Kidney (tissue), 14 donors: ENCODE measurements around the gene AZGP1. TPM values are rescaled to one million over a fixed set of nuclear protein-coding genes. Genes with fewer than 3 reads are reported as not detected.
"Not testable (repeated sequence)": the region's sequence is repeated elsewhere in the genome, so short reads cannot be mapped to it uniquely, and the experiment has no call there.

Source experiments
- DNase-seq, 5 donors: peaks; one replicate each; pipeline ENCODE4 v3.0.0-alpha.2; 2013 to 2020
- FAIRE-seq: peaks from 2 replicates; lab custom pipeline; 2012; peaks lifted over from hg19 to GRCh38; lab: Jason Lieb, UNC
- H3K27ac ChIP-seq, 2 donors: one replicate each; pipeline ENCODE4 v1.7.0; 2013; ENCODE audit warnings: low read depth in 2 of 2, low read length in 2 of 2, inconsistent platforms in 1 of 2
- H3K27me3 ChIP-seq: one replicate; pipeline ENCODE4 v1.7.1; 2013; ENCODE audit warnings: low read length, inconsistent platforms; ENCODE audit not compliant: control insufficient read depth, insufficient read depth
- H3K36me3 ChIP-seq, 3 donors: one replicate each; pipeline versions ENCODE4 v1.7.0 to v1.7.1; 2013; ENCODE audit warnings: low read length in 3 of 3, control low read depth in 1 of 3, inconsistent platforms in 1 of 3; ENCODE audit not compliant: insufficient read depth in 3 of 3, control insufficient read depth in 2 of 3
- H3K4me1 ChIP-seq, 3 donors: one replicate each; pipeline versions ENCODE4 v1.7.0 to v1.7.1; 2013; ENCODE audit warnings: low read length in 3 of 3, inconsistent platforms in 1 of 3, low read depth in 1 of 3; ENCODE audit not compliant: control insufficient read depth in 2 of 3, insufficient read depth in 2 of 3
- H3K4me3 ChIP-seq, 3 donors: one replicate each; pipeline versions ENCODE4 v1.7.0 to v1.8.1; 2013; ENCODE audit warnings: low read length in 3 of 3, control low read depth in 1 of 3, inconsistent platforms in 1 of 3
- H3K9ac ChIP-seq, 3 donors: one replicate each; pipeline versions ENCODE4 v1.7.0 to v1.7.1; 2013; ENCODE audit warnings: low read length in 3 of 3, control low read depth in 1 of 3, inconsistent platforms in 1 of 3
- H3K9me3 ChIP-seq, 3 donors: one replicate each; pipeline versions ENCODE4 v1.7.0 to v1.7.1; 2013; ENCODE audit warnings: low read length in 3 of 3, control low read depth in 1 of 3, inconsistent platforms in 1 of 3; ENCODE audit not compliant: control insufficient read depth in 2 of 3, insufficient read depth in 1 of 3
- CTCF ChIP-seq: IDR thresholded peaks from 3 replicates; pipeline ENCODE4 v1.5.1; 2012; ENCODE audit warnings: mild to moderate bottlenecking, moderate library complexity, borderline replicate concordance; ENCODE audit not compliant: insufficient read depth; ENCODE audit errors: extremely low read depth
- intact Hi-C: fragments of 100-400 bp; cut with DNase I; formaldehyde crosslinking; loops from one replicate; pipeline ENCODE4 v1.11.1; 2022
- polyA plus RNA-seq: library from polyadenylated mRNA; stranded (reverse); fragments of 350-450 nt; fragmentation: Illumina TruSeq; extraction: RNeasy Lipid Tissue Mini Kit (QIAGEN cat#74804); gene quantifications from one replicate; pipeline ENCODE4 v1.2.3, GENCODE V29; 2014; ENCODE audit warnings: low read depth, low replicate concordance; ENCODE audit not compliant: insufficient read depth
- total RNA-seq: library from RNA; stranded (reverse); fragmentation: NEBNext Ultra II Directional; extraction: Animal tissue kit (Norgen Biotek cat#: 25700); gene quantifications from one replicate; pipeline ENCODE4 v1.2.1, GENCODE V29; 2021
- donor health status: control.
- donor health status: control.
- donor health status: control.
- donor health status: control.
- donor health status: control.
- donor health status: DM: yes; HTN: yes; CAD: no.
- donor health status: Normal renal cell carcinoma (clear cell type).

AZGP1 gene
- total and polyA plus RNA-seq, 2 donors from 2014 or later, result 10.0 to 198 TPM

GRCh38 chr7:99944497-99945070 is 31.2 kb downstream of the AZGP1 start:
- H3K27ac ChIP-seq, result no peak overlapping the region

GRCh38 chr7:99943641-99944496 is 32.0 kb downstream of the AZGP1 start:
- Histone ChIP-seq H3K27me3 (no peaks in the 10 kb centered on the region), H3K36me3 (no peaks in the 10 kb centered on the region), H3K4me3 (no peak overlapping the region), H3K27ac (no peak overlapping the region), H3K4me1 (no peaks in the 10 kb centered on the region), H3K9me3 (no peaks in the 10 kb centered on the region), H3K9ac (no peak overlapping the region)
- TF ChIP-seq CTCF, result no peak
- intact Hi-C loops, result no loop called here
- FAIRE-seq (no peak), DNase-seq (no peak)

More at GRCh38 chr7:99944497-99945070, 31.2 kb downstream of the AZGP1 start:
- intact Hi-C loops, result no loop called here
- Histone ChIP-seq H3K27me3 (no peaks in the 10 kb centered on the region), H3K4me3 (no peak overlapping the region), H3K9me3 (no peaks in the 10 kb centered on the region), H3K9ac (no peak overlapping the region), H3K4me1 (no peaks in the 10 kb centered on the region), H3K36me3 (no peaks in the 10 kb centered on the region)
- TF ChIP-seq CTCF, result no peak
- FAIRE-seq (no peak), DNase-seq (no peak)

- DNase-seq (no peak), FAIRE-seq (no peak)
- no peaks in the 10 kb centered on the region for H3K36me3 ChIP-seq
- H3K27ac ChIP-seq, result no peak overlapping the region
- no peak overlapping the region for H3K4me3 ChIP-seq
- no peaks in the 10 kb centered on the region for H3K27me3 ChIP-seq
- H3K4me1 ChIP-seq, result no peaks in the 10 kb centered on the region
- no peak for TF ChIP-seq CTCF
- H3K9ac ChIP-seq, result no peak overlapping the region
- H3K9me3 ChIP-seq, result peaks cover 0 to 5% (median 0%) of the 10 kb centered on the region in 3 donors
- intact Hi-C loops, result no loop called here
Observed at GRCh38 chr7:99938296-99938695, 37.5 kb downstream of the AZGP1 start.

- intact Hi-C loops, H3K27me3 ChIP-seq, H3K9me3 ChIP-seq, H3K4me1 ChIP-seq, FAIRE-seq, H3K9ac ChIP-seq, DNase-seq, H3K36me3 ChIP-seq, H3K27ac ChIP-seq, H3K4me3 ChIP-seq: not testable (repeated sequence)
Observed at GRCh38 chr7:99935009-99935408, 40.8 kb downstream of the AZGP1 start.
